GM18907 (cell line): ENCODE results near the gene LSM2.
"Not testable (repeated sequence)": the region's sequence is repeated elsewhere in the genome, so short reads cannot be mapped to it uniquely, and the experiment has no call there.

Source experiments
- ATAC-seq: cut with Tn5 transposase; IDR thresholded peaks from one replicate; pipeline ENCODE4 v1.9.1; 2021; ENCODE audit warnings: mild to moderate bottlenecking, moderate library complexity; ENCODE audit not compliant: unreplicated experiment

LSM2 gene

GRCh38 chr6:31827286-31828079, 20.7 kb upstream of the LSM2 start, which contains the start of gene HSPA1B:
TSS of gene HSPA1B (plus strand) at chr6:31827738. CDS start at chr6:31827951, 213 bp downstream.
- ATAC-seq = peak; percentile 69

GRCh38 chr6:31826793-31827285, 20.1 kb upstream of the LSM2 start:
- peak; percentile 14 for ATAC-seq

- no peak for ATAC-seq
Measured at GRCh38 chr6:31825553-31825952, 18.8 kb upstream of the LSM2 start.

GRCh38 chr6:31823592-31824196, 16.9 kb upstream of the LSM2 start:
- ATAC-seq = not testable (repeated sequence)

- peak; percentile 37 for ATAC-seq
Measured at GRCh38 chr6:31822036-31822821, 15.5 kb upstream of the LSM2 start.

GRCh38 chr6:31821301-31822035, 14.7 kb upstream of the LSM2 start:
- ATAC-seq = peak; percentile 43

- not testable (repeated sequence) for ATAC-seq
Measured at GRCh38 chr6:31820399-31820798, 13.6 kb upstream of the LSM2 start.

- ATAC-seq = no peak
Measured at GRCh38 chr6:31819871-31820299, 13.1 kb upstream of the LSM2 start.

GRCh38 chr6:31817929-31818511, 11.3 kb upstream of the LSM2 start:
- not testable (repeated sequence) for ATAC-seq

- ATAC-seq = not testable (repeated sequence)
Measured at GRCh38 chr6:31817133-31817928, 10.6 kb upstream of the LSM2 start.

GRCh38 chr6:31815025-31815838, 8.5 kb upstream of the LSM2 start, which contains the start of the genes HSPA1A and HSPA1L:
TSS of gene HSPA1A (plus strand) at chr6:31815543. CDS start at chr6:31815757, 214 bp downstream.
TSS of gene HSPA1L (minus strand) at chr6:31815283. CDS start at chr6:31811972, 3,311 bp downstream.
- ATAC-seq = peak; percentile 37

- ATAC-seq = no peak
Measured at GRCh38 chr6:31814677-31815024, 7.9 kb upstream of the LSM2 start.

GRCh38 chr6:31813465-31813849, 6.7 kb upstream of the LSM2 start:
- no peak for ATAC-seq

- no peak for ATAC-seq
Measured at GRCh38 chr6:31811645-31812044, 4.9 kb upstream of the LSM2 start.

GRCh38 chr6:31808599-31808998, 1.8 kb upstream of the LSM2 start:
- not testable (repeated sequence) for ATAC-seq

- ATAC-seq = peak; percentile 5
Measured at GRCh38 chr6:31805939-31806469, 762 bp downstream of the LSM2 start.

- not testable (repeated sequence) for ATAC-seq
Measured at GRCh38 chr6:31801031-31801927, 5.5 kb downstream of the LSM2 start.
